WTC11 (cell line): ENCODE measurements around the gene PDE1A. TPM values are rescaled to one million over a fixed set of nuclear protein-coding genes. Genes with fewer than 3 reads are reported as not detected.

Source experiments
- ATAC-seq: fragments of 200-7000 bp; cut with Tn5 transposase; 2 replicates; pipeline ENCODE4 v1.10.0; 2021; ENCODE audit warnings: mild to moderate bottlenecking, moderate library complexity
- CTCF ChIA-PET: fragments of 300-600 bp; sonication (Branson Sonifier 250); formaldehyde crosslinking; loops from one replicate; lab custom pipeline; 2021; ENCODE audit warnings: antibody characterized with exemption; lab: Charles Lee
- POLR2A ChIA-PET: fragments of 350-600 bp; sonication (Branson Sonifier 250); formaldehyde crosslinking; loops from one replicate; lab custom pipeline; 2021; ENCODE audit warnings: antibody characterized with exemption; lab: Charles Lee
- DNase-seq: peaks from one replicate; pipeline ENCODE4 v3.0.0; 2021; ENCODE audit warnings: low spot score
- H3K27ac Mint-ChIP-seq: 2 replicates; pipeline ENCODE4 v1.8.0; 2021; ENCODE audit warnings: mixed read lengths
- H3K27me3 Mint-ChIP-seq: 2 replicates; pipeline ENCODE4 v1.8.0; 2021; ENCODE audit warnings: low read depth, mild to moderate bottlenecking, moderate library complexity, mixed read lengths
- H3K36me3 Mint-ChIP-seq: 2 replicates; pipeline ENCODE4 v1.8.0; 2021; ENCODE audit warnings: mixed read lengths
- H3K4me1 Mint-ChIP-seq: 2 replicates; pipeline ENCODE4 v1.8.0; 2022; ENCODE audit warnings: mixed read lengths
- H3K4me3 Mint-ChIP-seq: 2 replicates; pipeline ENCODE4 v1.8.0; 2021; ENCODE audit warnings: mild to moderate bottlenecking, moderate library complexity, mixed read lengths
- H3K9me3 Mint-ChIP-seq: 2 replicates; pipeline ENCODE4 v1.8.0; 2021; ENCODE audit warnings: mixed read lengths
- E2F1 ChIP-seq: sonication (generic); formaldehyde crosslinking; IDR thresholded peaks from 2 replicates; pipeline ENCODE4 v1.8.0; 2022; ENCODE audit warnings: mild to moderate bottlenecking, missing genetic modification reagents
- MLX ChIP-seq: sonication (generic); formaldehyde crosslinking; IDR thresholded peaks from 2 replicates; pipeline ENCODE4 v1.8.1; 2023; ENCODE audit warnings: mild to moderate bottlenecking, missing genetic modification reagents, moderate library complexity
- NFATC4 ChIP-seq: fragments of 250-450 bp; sonication (Bioruptor Pico); IDR thresholded peaks from 2 replicates; pipeline ENCODE4 v1.9.0; 2021; ENCODE audit warnings: mild to moderate bottlenecking
- NFYB ChIP-seq: sonication (generic); formaldehyde crosslinking; conservative IDR thresholded peaks from 2 replicates; pipeline ENCODE4 v1.8.0; 2022; ENCODE audit warnings: low read depth, missing genetic modification reagents
- NR2C2 ChIP-seq: sonication (generic); formaldehyde crosslinking; IDR thresholded peaks from 2 replicates; pipeline ENCODE4 v1.8.0; 2022; ENCODE audit warnings: mild to moderate bottlenecking, missing genetic modification reagents
- PRRX2 ChIP-seq: fragments of 250-450 bp; sonication (Bioruptor Pico); IDR thresholded peaks from 2 replicates; pipeline ENCODE4 v1.8.0; 2021; ENCODE audit warnings: mild to moderate bottlenecking
- RORB ChIP-seq: fragments of 250-450 bp; sonication (Bioruptor Pico); IDR thresholded peaks from 2 replicates; pipeline ENCODE4 v1.9.0; 2021; ENCODE audit warnings: mild to moderate bottlenecking
- SOX15 ChIP-seq: fragments of 250-450 bp; sonication (Bioruptor Pico); IDR thresholded peaks from 2 replicates; pipeline ENCODE4 v1.9.0; 2021; ENCODE audit warnings: mild to moderate bottlenecking
- TEAD1 ChIP-seq: sonication (generic); formaldehyde crosslinking; IDR thresholded peaks from 2 replicates; pipeline ENCODE4 v1.8.0; 2022; ENCODE audit warnings: mild to moderate bottlenecking, missing genetic modification reagents
- ZNF317 ChIP-seq: sonication (generic); formaldehyde crosslinking; IDR thresholded peaks from 2 replicates; pipeline ENCODE4 v1.8.1; 2023; ENCODE audit warnings: low read depth, mild to moderate bottlenecking, moderate library complexity, missing genetic modification reagents, borderline replicate concordance
- total RNA-seq: library from RNA; stranded (reverse); gene quantifications from 3 replicates; pipeline ENCODE4 v1.2.3, GENCODE V29; 2021
- TF ChIP-seq, protein P1 (sequence below): sonication (generic); formaldehyde crosslinking; IDR thresholded peaks from 2 replicates; pipeline ENCODE4 v1.8.0; 2023; ENCODE audit warnings: mild to moderate bottlenecking, missing genetic modification reagents
- TF ChIP-seq, protein P2 (sequence below): fragments of 250-450 bp; sonication (Bioruptor Pico); IDR thresholded peaks from 2 replicates; pipeline ENCODE4 v1.9.0; 2021; ENCODE audit warnings: mild to moderate bottlenecking, borderline replicate concordance

PDE1A gene
- total RNA-seq, 1 experiment from 2014 or later: not detected

- CTCF ChIA-PET: no interaction called here
- DNase-seq (no peak), ATAC-seq (no peak)
- POLR2A ChIA-PET: no interaction called here
- TF ChIP-seq, protein P1, sequence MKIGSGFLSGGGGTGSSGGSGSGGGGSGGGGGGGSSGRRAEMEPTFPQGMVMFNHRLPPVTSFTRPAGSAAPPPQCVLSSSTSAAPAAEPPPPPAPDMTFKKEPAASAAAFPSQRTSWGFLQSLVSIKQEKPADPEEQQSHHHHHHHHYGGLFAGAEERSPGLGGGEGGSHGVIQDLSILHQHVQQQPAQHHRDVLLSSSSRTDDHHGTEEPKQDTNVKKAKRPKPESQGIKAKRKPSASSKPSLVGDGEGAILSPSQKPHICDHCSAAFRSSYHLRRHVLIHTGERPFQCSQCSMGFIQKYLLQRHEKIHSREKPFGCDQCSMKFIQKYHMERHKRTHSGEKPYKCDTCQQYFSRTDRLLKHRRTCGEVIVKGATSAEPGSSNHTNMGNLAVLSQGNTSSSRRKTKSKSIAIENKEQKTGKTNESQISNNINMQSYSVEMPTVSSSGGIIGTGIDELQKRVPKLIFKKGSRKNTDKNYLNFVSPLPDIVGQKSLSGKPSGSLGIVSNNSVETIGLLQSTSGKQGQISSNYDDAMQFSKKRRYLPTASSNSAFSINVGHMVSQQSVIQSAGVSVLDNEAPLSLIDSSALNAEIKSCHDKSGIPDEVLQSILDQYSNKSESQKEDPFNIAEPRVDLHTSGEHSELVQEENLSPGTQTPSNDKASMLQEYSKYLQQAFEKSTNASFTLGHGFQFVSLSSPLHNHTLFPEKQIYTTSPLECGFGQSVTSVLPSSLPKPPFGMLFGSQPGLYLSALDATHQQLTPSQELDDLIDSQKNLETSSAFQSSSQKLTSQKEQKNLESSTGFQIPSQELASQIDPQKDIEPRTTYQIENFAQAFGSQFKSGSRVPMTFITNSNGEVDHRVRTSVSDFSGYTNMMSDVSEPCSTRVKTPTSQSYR (CRISPR knock-in tag): no peak
- Mint-ChIP-seq H3K36me3 (no peaks in the 10 kb centered on the region), H3K9me3 (no peaks in the 10 kb centered on the region), H3K4me3 (no peak overlapping the region), H3K27ac (no peak overlapping the region), H3K27me3 (no peaks in the 10 kb centered on the region), H3K4me1 (no peaks in the 10 kb centered on the region)
These were observed 159.9 kb downstream of the PDE1A start for GRCh38 chr2:182266909-182267308.

DNA sequence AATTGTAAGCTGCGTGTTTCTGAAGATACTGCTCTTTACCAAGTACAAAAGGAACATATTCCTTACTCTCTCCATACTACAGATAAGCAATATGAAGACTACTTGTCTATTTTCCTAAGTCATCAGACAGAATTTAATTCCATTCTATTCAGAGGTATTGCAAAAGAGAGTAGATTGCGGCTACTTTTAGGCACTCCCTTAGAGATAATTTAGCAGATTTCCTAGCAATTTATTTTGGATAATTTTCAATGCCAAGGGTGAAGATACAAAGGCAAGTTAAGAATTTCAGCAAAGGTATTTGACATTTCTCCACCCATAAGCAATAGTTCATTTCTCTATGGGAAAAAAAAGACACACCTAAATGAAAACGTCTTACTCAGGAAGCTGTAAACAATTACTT is 161.1 kb downstream of the PDE1A start:
- TF ChIP-seq NFYB (CRISPR knock-in tag) (no peak), NFATC4 (CRISPR knock-in tag) (no peak), SOX15 (CRISPR knock-in tag) (no peak), E2F1 (no peak), ZNF317 (CRISPR knock-in tag) (no peak), TEAD1 (no peak), PRRX2 (CRISPR knock-in tag) (no peak), RORB (CRISPR knock-in tag) (no peak)
- H3K4me1 Mint-ChIP-seq: no peaks in the 10 kb centered on the region
- H3K27me3 Mint-ChIP-seq: no peaks in the 10 kb centered on the region
- no peak overlapping the region for H3K4me3 Mint-ChIP-seq
- H3K36me3 Mint-ChIP-seq: no peaks in the 10 kb centered on the region
- DNase-seq (no peak), ATAC-seq (no peak)
- no peak overlapping the region for H3K27ac Mint-ChIP-seq
- CTCF ChIA-PET: no interaction called here
- no peaks in the 10 kb centered on the region for H3K9me3 Mint-ChIP-seq
- POLR2A ChIA-PET: interaction anchor here (0.6 kb wide), 1 partner anchor 842 kb away, joined by 4 read pairs; no protein-coding TSS in a partner anchor

- Mint-ChIP-seq H3K27me3 (no peaks in the 10 kb centered on the region), H3K4me3 (no peak overlapping the region), H3K27ac (no peak overlapping the region), H3K4me1 (peaks cover 12% of the 10 kb centered on the region), H3K9me3 (peaks cover 2% of the 10 kb centered on the region), H3K36me3 (no peaks in the 10 kb centered on the region)
- ChIA-PET CTCF (no interaction called here), POLR2A (no interaction called here)
- DNase-seq: no peak
- ATAC-seq: no peak
- no peak for TF ChIP-seq NR2C2 (CRISPR knock-in tag)
- TF ChIP-seq, protein P2, sequence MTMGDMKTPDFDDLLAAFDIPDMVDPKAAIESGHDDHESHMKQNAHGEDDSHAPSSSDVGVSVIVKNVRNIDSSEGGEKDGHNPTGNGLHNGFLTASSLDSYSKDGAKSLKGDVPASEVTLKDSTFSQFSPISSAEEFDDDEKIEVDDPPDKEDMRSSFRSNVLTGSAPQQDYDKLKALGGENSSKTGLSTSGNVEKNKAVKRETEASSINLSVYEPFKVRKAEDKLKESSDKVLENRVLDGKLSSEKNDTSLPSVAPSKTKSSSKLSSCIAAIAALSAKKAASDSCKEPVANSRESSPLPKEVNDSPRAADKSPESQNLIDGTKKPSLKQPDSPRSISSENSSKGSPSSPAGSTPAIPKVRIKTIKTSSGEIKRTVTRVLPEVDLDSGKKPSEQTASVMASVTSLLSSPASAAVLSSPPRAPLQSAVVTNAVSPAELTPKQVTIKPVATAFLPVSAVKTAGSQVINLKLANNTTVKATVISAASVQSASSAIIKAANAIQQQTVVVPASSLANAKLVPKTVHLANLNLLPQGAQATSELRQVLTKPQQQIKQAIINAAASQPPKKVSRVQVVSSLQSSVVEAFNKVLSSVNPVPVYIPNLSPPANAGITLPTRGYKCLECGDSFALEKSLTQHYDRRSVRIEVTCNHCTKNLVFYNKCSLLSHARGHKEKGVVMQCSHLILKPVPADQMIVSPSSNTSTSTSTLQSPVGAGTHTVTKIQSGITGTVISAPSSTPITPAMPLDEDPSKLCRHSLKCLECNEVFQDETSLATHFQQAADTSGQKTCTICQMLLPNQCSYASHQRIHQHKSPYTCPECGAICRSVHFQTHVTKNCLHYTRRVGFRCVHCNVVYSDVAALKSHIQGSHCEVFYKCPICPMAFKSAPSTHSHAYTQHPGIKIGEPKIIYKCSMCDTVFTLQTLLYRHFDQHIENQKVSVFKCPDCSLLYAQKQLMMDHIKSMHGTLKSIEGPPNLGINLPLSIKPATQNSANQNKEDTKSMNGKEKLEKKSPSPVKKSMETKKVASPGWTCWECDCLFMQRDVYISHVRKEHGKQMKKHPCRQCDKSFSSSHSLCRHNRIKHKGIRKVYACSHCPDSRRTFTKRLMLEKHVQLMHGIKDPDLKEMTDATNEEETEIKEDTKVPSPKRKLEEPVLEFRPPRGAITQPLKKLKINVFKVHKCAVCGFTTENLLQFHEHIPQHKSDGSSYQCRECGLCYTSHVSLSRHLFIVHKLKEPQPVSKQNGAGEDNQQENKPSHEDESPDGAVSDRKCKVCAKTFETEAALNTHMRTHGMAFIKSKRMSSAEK: no peak
- TF ChIP-seq MLX (CRISPR knock-in tag): no peak
These were observed 164.9 kb downstream of the PDE1A start for GRCh38 chr2:182261860-182262387.
